Putamen (tissue), 1 donor: ENCODE results near the gene FCRLA.
"Not testable (repeated sequence)": the region's sequence is repeated elsewhere in the genome, so short reads cannot be mapped to it uniquely, and the experiment has no call there.

ENCODE experiments used
- DNase-seq: peaks from one replicate; pipeline ENCODE4 v3.0.0-alpha.2; 2016; ENCODE audit warnings: low spot score

FCRLA gene

GRCh38 chr1:161705537-161705936, 1.5 kb upstream of the FCRLA start:
- no peak for DNase-seq

DNA sequence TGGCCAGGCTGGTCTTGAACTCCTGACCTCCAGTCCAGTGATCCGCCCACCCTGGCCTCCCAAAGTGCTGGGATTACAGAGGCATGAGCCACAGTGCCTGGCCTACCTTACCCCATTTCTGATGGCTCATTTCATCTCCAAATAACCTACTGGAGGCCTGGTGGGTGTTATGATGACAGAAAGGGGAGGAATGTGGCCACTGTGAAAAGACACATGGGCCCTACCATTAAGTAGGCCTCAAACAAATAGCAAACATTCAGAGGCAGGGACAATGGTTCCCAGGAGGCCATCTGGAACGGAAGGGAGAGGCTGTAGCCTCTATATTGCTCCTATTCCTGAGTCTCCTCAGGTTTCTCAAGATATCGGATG, 932 bp upstream of the FCRLA start:
- no peak for DNase-seq

DNA sequence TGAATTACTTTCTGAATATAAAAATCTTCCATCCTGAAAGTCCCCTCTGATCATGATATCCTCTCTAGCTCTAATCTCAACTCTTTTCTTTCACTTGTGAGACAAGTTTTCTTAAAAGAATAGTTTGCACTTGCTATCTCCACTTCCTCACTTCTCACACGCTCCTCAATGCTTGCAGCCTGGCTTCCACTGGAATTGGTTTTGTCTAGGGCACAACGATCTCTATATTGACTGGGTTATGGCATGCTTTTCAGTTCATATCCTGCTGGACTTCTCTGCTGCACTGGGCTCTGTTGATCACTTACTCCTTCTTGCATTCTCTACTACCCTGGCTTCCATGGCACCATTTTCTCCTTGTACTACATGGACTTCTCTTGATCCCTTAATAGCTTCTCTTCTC, 474 bp downstream of the FCRLA start:
- no peak for DNase-seq

- DNase-seq: no peak
Observed at GRCh38 chr1:161709373-161709772, 2.3 kb downstream of the FCRLA start.

GRCh38 chr1:161710560-161710959, 3.5 kb downstream of the FCRLA start:
- DNase-seq: no peak

- no peak for DNase-seq
Observed at GRCh38 chr1:161718559-161719324, 11.7 kb downstream of the FCRLA start.

DNA sequence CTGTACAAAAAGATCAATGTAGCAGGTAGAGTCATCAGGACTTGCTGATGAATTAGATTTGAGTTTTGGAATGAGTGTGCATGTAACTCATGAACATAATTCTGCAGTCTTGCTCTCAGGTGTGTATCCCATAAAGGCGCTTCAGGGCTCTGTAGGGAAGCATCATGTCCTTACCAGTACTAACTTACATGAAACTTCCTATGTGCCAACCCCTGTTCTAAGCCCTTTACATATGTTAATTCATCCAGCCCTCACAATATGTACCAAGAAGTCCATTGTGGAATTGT, 12.2 kb downstream of the FCRLA start:
- DNase-seq: no peak

DNA sequence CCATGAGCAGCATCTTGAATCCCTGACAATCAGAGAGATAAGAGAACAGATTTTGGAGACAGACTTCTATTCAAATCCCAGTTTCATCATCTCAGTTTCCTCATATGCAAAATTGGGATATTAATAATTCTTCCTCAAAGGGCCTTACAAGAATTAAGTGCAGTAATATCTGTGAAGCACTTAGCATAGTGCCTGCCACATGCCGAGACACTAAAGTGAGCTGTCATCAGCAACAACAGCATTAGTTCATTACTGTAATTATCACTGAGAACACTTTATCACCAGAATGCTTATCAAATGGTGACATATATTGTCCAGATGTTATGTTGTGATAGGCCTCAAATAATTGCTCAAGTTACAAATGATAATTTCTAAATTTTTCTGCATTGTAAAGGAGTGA, 13.4 kb downstream of the FCRLA start:
- DNase-seq: no peak

DNA sequence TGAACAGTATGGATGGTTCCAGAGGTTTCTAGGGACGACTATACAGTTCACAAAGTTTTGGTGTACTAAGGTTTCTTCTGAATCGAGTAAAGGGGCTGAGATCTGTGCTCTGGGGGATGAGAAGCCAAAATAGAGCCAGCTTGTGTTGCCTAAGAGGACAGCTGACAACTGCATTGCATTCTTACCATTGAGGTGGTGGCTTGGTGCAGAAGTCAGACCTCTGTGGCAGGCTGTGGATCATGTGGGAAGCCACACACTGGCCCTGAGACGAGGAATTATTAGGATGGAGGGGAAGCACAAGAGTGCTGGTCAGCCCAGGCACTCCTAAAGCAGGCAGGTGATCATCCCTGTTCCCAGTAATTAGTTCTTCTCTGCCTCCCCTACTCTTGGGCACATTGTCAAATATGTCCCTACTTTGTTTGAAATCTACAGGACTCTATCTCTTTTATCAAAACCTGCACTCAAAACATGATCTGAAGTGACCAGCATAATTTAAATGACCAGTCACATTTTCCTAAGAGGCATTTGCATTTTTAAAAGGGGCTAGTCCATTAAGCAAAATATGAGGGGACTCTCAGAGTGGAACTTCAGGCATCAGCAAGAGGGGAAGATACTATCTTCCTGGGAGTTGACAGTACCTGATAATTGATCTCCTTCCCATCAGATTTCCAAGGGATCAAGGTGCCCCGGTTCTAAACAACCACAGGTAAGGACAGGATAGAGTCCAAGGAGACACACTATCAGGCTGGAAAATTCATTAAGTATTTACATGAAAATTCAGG, 14.1 kb downstream of the FCRLA start, which contains the start of gene FCRLB:
Gene FCRLB (plus strand): TSS at position 589 of the 782 bp plus-strand sequence. CDS start 1,129 bp downstream, outside the sequence.
- DNase-seq: no peak

DNA sequence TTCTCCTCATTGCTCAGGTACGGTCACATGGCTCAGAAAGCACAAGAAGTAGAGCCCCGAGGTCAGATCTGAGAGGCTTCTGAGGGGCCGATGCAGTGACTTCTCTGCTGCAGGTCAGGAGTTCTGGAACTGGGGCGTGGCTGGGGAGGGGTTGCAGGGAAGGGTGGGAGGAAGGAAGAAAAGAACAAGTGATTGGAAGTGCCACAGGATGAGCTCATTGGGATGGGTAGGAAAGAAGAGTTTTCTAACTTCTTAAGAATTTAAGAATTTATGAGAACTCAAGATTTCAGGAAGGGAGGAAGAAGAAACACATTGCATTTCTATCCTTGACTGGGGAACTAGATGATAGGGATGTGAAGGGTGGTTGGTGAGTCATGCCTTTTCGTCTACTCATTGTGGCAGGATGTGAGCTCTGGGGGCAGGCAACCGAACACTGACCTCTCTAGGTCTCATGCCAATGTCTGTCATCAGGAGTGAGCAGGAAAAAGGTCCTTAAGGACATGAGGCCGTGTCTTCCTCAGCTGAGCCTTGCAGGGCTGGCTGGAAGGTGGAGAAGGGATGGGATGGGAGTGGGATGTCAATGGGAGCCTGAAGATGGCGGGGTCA, 14.8 kb downstream of the FCRLA start:
- no peak for DNase-seq

DNA sequence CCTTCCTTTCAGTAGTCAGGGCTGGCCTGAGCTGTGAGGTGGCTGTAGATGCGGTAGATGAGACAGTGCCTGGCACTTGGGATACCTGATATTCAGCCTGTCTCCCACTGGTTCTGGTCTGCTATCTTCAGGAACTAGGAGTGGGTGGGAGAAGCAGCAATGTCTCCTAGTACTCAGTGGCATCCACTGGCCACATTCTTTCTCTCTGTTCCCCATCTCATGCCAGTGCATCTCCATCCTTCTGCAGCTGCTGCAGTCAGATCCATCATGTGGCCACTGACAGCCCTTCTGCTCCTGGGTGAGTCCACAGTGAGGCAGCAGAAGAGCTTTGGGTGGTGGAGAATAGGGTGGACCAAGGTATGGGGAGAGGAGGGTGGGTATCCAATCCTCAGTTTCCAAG, 15.4 kb downstream of the FCRLA start:
- no peak for DNase-seq

GRCh38 chr1:161723459-161724141, 16.6 kb downstream of the FCRLA start:
- no peak for DNase-seq

DNA sequence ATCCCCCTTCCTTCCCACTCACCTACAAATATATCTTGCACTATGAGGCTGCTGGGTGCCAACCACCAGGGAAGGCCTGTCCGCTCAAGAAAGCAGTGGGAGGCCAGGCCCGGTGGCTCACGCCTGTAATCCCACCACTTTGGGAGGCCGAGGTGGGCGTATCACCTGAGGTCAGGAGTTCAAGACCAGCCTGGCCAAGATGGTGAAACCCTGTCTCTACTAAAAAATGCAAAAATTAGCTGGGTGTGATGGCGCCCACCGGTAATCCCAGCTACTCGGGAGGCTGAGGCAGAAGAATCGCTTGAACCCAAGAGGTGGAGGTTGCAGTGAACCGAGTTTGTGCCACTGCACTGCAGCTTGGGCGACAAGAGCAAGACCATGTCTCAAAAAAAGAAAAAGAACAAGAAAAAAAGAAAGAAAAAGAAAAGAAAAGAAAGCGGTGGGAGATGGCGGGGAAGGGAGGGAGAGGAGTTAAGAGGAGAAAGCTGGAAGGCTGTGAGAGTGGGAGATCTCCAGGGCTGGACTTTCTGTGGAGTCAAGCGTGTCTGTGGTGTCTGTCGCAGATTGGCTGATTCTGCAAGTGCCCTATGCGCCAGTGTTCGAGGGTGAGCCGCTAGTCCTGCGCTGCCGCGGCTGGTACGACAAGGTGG, 18.4 kb downstream of the FCRLA start:
- not testable (repeated sequence) for DNase-seq

GRCh38 chr1:161725908-161726472, 19.0 kb downstream of the FCRLA start:
- DNase-seq: no peak

DNA sequence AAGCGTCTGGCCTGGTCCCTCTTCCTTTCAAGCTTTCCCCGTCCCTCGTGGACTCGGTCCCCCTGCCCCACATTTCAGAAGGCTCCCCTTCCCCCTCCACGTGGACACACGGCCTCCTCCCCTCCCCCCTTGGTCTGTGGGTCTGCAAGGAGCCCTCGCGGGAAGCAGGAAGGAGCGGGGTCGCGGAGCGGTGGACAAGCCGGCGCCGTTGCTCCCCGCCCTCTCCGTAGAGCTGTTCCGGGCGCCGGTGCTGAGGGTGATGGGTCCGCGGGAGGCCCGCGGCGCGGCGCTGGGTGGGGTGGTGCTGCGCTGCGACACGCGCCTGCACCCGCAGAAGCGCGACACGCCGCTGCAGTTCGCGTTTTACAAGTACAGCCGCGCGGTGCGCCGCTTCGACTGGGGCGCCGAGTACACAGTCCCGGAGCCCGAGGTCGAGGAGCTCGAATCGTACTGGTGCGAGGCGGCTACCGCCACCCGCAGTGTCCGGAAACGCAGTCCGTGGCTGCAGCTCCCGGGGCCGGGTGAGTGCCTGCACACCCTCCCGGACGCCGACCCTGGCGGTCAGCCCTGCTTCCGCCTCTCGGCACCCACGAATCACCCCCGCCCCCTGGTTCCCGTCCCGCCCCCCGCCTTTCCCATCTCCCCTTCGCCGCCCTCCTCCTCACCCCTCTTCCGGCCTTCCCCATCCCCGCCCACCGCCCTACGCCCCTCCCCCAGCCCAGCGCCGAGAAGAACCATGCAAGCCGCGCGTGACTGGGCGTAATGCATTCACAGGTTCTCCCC, 19.6 kb downstream of the FCRLA start:
- peak; percentile 42 for DNase-seq

DNA sequence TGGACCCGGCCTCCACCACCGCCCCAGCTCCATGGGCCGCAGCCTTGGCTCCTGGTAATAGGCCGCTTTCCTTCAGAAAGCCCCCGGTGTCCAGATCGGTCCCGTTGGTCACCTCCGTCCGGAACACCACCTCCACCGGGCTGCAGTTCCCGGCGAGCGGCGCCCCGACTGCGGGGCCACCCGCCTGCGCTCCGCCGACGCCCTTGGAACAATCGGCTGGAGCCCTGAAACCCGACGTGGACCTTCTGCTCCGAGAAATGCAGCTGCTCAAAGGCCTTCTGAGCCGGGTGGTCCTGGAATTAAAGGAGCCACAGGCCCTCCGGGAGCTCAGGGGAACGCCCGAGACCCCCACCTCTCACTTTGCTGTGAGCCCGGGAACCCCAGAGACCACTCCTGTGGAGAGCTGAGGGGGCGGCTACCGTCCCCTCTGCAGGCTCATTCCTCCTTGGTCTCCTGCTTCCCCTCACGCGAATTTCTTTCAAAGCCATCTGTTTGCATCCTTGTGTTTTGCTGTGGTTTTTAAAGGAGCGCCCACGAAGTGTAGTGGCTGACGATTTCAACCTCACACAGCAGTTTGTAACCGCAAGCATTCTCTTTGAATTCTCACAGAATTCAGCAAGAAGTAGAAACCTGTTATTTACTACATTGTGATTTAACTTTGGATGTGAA, 20.4 kb downstream of the FCRLA start:
- no peak for DNase-seq

DNA sequence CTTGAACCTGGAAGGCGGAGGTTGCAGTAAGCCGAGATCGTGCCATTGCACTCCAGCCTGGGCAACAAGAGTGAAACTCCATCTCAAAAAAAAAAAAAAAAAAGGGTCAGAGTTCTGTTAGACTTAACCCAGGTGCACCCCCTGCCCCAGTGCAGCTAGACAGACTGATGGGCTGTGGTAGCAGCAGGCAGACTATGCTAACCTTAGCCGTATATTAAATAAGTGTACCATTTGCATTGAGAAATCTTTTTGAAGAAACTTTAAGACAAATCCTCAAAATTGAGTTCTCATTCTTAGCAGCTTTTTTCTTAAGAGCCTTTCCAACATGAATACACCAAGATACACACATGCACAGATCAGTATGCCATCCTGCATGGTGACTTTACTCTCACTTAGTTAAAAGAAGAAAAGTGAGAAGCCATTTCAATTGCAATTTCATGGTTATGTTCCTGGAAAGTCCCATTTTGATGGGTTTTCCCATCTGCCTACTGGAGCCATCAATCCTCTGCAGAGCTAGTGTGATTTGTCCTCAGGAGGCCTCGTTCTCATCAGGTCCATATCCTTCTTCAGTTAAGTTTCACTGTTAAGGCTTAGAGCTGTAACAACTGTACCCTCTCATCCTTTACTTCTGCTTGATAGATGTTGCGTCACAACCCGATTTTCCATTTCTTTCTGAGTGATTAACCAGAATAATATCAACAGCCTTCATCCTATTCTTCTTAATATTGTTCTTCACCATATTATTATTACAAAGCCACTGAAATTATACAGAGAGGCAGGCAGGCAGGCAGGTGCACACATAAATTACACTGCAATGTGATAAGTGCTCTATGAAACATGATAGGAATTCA, 21.6 kb downstream of the FCRLA start:
- no peak for DNase-seq

GRCh38 chr1:161730050-161730564, 23.1 kb downstream of the FCRLA start:
- no peak for DNase-seq

DNA sequence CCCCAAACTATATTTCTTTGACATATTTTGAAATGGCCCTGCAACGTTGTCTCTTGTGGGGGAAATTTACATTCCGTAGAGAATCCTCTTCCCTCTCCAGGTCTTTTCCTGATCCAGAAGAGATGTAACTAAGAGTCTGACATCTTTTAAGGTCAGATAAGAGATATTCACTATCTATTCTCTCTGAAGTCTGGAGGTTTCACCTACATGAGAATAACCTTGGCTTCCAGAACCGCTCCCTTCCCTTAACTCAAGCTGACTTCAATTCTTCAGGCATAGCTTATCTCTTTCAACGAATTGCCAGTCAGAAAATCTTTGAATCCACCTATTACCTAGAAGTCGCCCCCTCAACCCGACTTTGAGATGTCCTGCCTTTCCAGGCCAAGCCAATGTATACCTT, 24.2 kb downstream of the FCRLA start:
- DNase-seq: no peak
